Naive B cell (primary cell): Measurements from ENCODE around the gene ADGRE1. TPM values are rescaled to one million over a fixed set of nuclear protein-coding genes. Genes with fewer than 3 reads are reported as not detected.

Experiments used
- ATAC-seq, 2 donors: fragments of 150-1000 bp; cut with Tn5 transposase; 2 replicates each; pipeline ENCODE4 v1.10.0; 2021; ENCODE audit warnings: low read depth in 2 of 2, mild to moderate bottlenecking in 2 of 2, moderate library complexity in 2 of 2
- DNase-seq: peaks from one replicate; pipeline ENCODE4 v3.0.0; 2022
- H3K27ac Mint-ChIP-seq, 6 donors: one replicate each; pipeline ENCODE4 v1.8.0; 2020 to 2022; ENCODE audit warnings: mild to moderate bottlenecking in 6 of 6, mixed read lengths in 6 of 6, moderate library complexity in 5 of 6, inconsistent platforms in 2 of 6
- H3K27me3 Mint-ChIP-seq, 3 donors: one replicate each; pipeline ENCODE4 v1.8.0; 2021 to 2022; ENCODE audit warnings: mixed read lengths in 3 of 3, mild to moderate bottlenecking in 1 of 3
- H3K36me3 Mint-ChIP-seq, 2 donors: one replicate each; pipeline ENCODE4 v1.8.0; 2020 to 2022; ENCODE audit warnings: mixed read lengths in 2 of 2, inconsistent platforms in 1 of 2, mild to moderate bottlenecking in 1 of 2
- H3K4me1 Mint-ChIP-seq, 3 donors: one replicate each; pipeline ENCODE4 v1.8.0; 2020 to 2022; ENCODE audit warnings: mixed read lengths in 3 of 3, inconsistent platforms in 1 of 3, mild to moderate bottlenecking in 1 of 3, moderate library complexity in 1 of 3
- H3K4me3 Mint-ChIP-seq, 8 donors: one replicate each; pipeline ENCODE4 v1.8.0; 2020 to 2022; ENCODE audit warnings: mild to moderate bottlenecking in 8 of 8, mixed read lengths in 8 of 8, moderate library complexity in 8 of 8, inconsistent platforms in 2 of 8
- H3K9me3 Mint-ChIP-seq, 7 donors: one replicate each; pipeline ENCODE4 v1.8.0; 2020 to 2022; ENCODE audit warnings: mixed read lengths in 7 of 7, mild to moderate bottlenecking in 5 of 7, inconsistent platforms in 2 of 7, moderate library complexity in 1 of 7
- polyA plus RNA-seq, 6 donors: library from polyadenylated mRNA; unstranded; fragments of 300-500 nt; fragmentation: Illumina TruSeq; gene quantifications; one replicate each; pipeline ENCODE4 v1.2.3, GENCODE V29; 2021; ENCODE audit warnings: low read depth in 6 of 6

Gene ADGRE1
- polyA plus RNA-seq, 6 donors from 2014 or later, result 0.44 to 0.67 (median 0.52) TPM; not detected in 3

DNA sequence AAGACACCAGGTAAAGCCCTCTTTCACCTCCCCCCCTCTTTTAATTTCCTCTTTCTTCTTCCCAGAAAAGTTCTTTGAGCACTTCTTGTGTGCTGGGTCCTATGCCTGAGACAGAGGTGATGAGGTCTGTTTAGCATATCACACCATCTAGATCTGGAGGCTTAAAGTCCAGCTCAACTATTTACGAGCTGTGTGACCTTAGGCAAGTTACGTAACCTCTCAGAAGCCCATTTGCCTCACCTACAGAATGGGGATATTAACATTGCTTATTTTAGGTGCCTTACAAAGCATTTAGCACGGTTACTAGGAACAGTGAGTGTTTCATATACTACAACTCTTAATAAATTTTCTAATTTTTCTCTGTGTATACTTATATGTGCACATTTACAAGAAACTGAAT lies 47.7 kb downstream of the ADGRE1 start:
- H3K4me3 Mint-ChIP-seq, result no peak overlapping the region
- peaks cover 0 to 9% of the 10 kb centered on the region in 2 donors for H3K36me3 Mint-ChIP-seq
- no peak overlapping the region for H3K27ac Mint-ChIP-seq
- ATAC-seq (no peak), DNase-seq (no peak)
- no peaks in the 10 kb centered on the region for H3K4me1 Mint-ChIP-seq
- peaks cover 3 to 34% (median 17%) of the 10 kb centered on the region in 7 donors for H3K9me3 Mint-ChIP-seq
- H3K27me3 Mint-ChIP-seq, result peaks cover 0 to 8% (median 0%) of the 10 kb centered on the region in 3 donors

DNA sequence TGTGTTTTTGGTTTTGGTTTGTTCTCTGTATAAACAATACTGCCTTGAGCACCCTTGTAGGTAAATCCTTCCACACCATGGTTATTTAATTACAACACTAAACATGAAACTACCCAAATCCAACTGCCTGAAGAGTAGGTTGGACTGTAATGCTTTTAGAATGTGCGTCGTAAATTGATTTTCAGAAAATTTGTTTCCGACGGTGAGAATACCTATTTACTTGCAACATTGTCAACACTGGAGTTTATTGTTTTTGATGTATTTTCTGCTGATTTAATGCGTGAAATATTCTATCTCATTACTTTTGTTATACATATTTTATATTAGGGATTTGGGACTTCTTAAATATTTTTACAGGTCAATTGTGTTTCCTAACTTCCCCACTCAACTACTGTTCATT lies 48.2 kb downstream of the ADGRE1 start:
- Mint-ChIP-seq H3K4me1 (no peaks in the 10 kb centered on the region), H3K27ac (no peak overlapping the region)
- ATAC-seq, result no peak

DNA sequence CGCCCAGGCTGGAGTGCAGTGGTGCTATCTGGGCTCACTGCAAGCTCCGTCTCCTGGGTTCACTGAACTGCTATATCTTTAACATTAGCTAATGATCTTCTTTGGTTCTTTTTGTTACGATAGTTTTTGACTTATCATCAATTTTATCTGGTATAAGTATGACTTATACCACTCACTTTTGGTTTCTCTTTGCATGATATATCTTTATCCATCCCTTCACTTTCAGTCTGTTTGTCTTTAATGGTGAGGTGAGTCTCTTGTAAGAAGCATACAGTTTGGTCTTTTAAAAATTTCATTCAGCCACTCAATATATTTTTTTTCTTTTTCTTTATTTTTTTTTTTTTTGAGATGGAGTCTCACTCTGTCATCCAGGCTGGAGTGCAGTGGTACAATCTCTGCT lies 58.4 kb downstream of the ADGRE1 start:
- no peak overlapping the region for H3K4me3 Mint-ChIP-seq
- H3K36me3 Mint-ChIP-seq, result no peaks in the 10 kb centered on the region
- no peaks in the 10 kb centered on the region for H3K4me1 Mint-ChIP-seq
- H3K9me3 Mint-ChIP-seq, result peaks cover 0 to 3% (median 0%) of the 10 kb centered on the region in 7 donors
- H3K27me3 Mint-ChIP-seq, result peaks cover 10 to 19% (median 14%) of the 10 kb centered on the region in 3 donors
- DNase-seq, result no peak
- H3K27ac Mint-ChIP-seq, result no peak overlapping the region
- ATAC-seq, result no peak

More for the DNA sequence above, 48.2 kb downstream of the ADGRE1 start:
- peaks cover 0 to 7% of the 10 kb centered on the region in 2 donors for H3K36me3 Mint-ChIP-seq
- H3K27me3 Mint-ChIP-seq, result peaks cover 0 to 10% (median 0%) of the 10 kb centered on the region in 3 donors
- no peak overlapping the region for H3K4me3 Mint-ChIP-seq
- peaks cover 2 to 33% (median 14%) of the 10 kb centered on the region in 7 donors for H3K9me3 Mint-ChIP-seq
- DNase-seq, result no peak

DNA sequence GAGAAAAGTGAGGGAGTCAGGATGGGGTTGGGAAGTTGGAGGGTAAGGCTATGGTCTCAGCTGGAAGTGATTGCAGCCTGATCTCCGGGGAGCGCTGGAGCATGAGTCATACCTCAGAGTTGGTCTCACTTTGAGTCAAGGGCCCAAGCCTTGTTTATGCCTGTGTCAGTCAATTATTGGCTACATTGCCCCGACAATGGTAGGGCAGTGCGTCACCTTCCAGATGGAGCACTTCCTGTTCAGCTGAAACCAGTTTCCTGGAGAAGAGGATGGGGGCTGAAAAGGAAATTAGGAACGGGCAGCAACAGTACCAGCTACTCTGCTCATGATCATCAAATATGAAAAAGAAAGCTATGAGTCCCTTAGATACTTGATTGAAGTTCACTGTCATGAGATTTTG lies 60.4 kb downstream of the ADGRE1 start:
- Mint-ChIP-seq H3K36me3 (no peaks in the 10 kb centered on the region), H3K4me3 (no peak overlapping the region), H3K27me3 (peaks cover 10 to 19% (median 14%) of the 10 kb centered on the region in 3 donors), H3K4me1 (no peaks in the 10 kb centered on the region), H3K27ac (no peak overlapping the region), H3K9me3 (peaks cover 0 to 3% (median 0%) of the 10 kb centered on the region in 7 donors)
- DNase-seq (no peak), ATAC-seq (no peak)

DNA sequence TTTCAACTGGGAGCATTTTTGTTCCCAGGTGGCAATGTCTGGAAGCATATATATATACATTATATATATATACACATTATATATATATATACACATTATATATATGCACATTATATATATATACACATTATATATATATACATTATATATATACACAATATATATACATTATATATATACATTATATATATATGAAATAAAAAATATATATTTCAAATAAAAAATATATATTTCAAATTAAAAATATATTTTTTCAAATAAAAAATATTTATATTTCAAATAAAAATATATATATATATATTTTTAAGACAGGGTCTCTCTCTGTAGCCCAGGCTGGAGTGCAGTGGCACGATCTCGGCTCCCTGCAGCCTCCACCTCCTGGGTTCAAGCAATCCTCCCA lies 61.5 kb downstream of the ADGRE1 start:
- H3K4me3 Mint-ChIP-seq, result no peak overlapping the region
- H3K36me3 Mint-ChIP-seq, result no peaks in the 10 kb centered on the region
- H3K9me3 Mint-ChIP-seq, result peaks cover 0 to 3% (median 0%) of the 10 kb centered on the region in 7 donors
- H3K27ac Mint-ChIP-seq, result no peak overlapping the region
- no peak for DNase-seq
- ATAC-seq, result no peak
- peaks cover 10 to 19% (median 14%) of the 10 kb centered on the region in 3 donors for H3K27me3 Mint-ChIP-seq
- no peaks in the 10 kb centered on the region for H3K4me1 Mint-ChIP-seq

DNA sequence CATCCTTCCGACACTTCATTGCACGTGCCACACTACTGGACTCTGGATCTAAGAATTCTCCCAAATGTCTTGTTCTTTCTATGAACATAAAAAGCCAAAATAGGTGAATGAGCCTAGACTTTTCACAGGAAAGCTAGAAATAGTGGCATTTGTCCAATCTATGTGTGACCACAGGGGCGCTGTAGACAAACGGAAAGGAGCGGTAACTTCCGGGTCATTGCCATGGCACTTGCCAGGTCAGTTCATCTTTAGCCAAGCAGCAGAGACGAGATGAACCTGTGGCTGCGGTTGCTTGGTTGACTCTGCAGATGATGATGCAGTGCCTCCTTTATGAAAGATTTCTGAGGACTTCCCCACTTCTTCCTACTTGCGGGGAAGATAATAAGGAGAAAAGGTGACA lies 65.6 kb downstream of the ADGRE1 start:
- Mint-ChIP-seq H3K27me3 (peaks cover 2 to 10% (median 7%) of the 10 kb centered on the region in 3 donors), H3K9me3 (peaks cover 0 to 14% (median 2%) of the 10 kb centered on the region in 7 donors), H3K36me3 (no peaks in the 10 kb centered on the region), H3K4me1 (no peaks in the 10 kb centered on the region), H3K4me3 (no peak overlapping the region), H3K27ac (no peak overlapping the region)
- no peak for DNase-seq
- ATAC-seq, result no peak

DNA sequence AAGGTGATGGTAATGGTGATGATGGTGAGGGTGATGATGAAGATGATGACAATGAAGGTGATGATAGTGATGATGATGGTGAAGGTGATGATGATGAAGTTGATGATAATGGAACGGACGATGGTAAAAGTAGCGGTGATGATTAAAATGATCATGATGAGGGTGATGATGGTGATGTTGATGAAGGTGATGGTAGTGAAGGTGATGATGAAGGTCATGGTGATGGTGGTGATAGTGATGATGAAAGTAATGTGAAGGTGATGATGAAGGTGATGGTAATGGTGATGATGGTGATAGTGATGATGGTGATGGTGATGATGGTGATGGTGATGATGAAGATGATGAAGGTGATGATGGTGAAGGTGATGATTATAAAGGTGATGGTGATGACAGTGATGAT lies 67.7 kb downstream of the ADGRE1 start:
- no peaks in the 10 kb centered on the region for H3K36me3 Mint-ChIP-seq
- no peak for DNase-seq
- no peaks in the 10 kb centered on the region for H3K4me1 Mint-ChIP-seq
- H3K4me3 Mint-ChIP-seq, result no peak overlapping the region
- H3K9me3 Mint-ChIP-seq, result peaks cover 0 to 14% (median 2%) of the 10 kb centered on the region in 7 donors
- H3K27ac Mint-ChIP-seq, result no peak overlapping the region
- ATAC-seq, result no peak
- peaks cover 4 to 6% (median 5%) of the 10 kb centered on the region in 3 donors for H3K27me3 Mint-ChIP-seq

DNA sequence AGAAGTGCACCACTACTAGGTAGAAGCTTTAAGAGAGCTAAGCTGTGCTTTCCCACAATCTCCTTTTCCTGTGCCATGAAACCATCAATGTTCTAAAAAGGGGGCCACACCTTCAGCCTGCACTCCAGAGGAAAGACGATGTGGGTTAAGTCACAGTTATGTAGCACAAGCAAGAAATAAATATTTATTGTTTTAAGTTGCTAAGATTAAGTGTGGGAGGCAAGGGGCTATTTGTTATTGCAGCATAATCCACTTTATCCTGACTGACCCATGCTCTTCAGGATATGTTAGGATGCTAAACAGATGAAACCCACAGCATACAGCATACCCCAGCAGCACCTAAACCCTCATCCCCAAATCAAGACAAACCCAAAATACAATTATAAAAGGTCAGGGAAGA lies 69.2 kb downstream of the ADGRE1 start:
- ATAC-seq (no peak), DNase-seq (no peak)
- H3K27me3 Mint-ChIP-seq, result peaks cover 5 to 13% (median 10%) of the 10 kb centered on the region in 3 donors
- H3K9me3 Mint-ChIP-seq, result peaks cover 0 to 14% (median 3%) of the 10 kb centered on the region in 7 donors
- H3K36me3 Mint-ChIP-seq, result no peaks in the 10 kb centered on the region
- no peak overlapping the region for H3K27ac Mint-ChIP-seq
- H3K4me3 Mint-ChIP-seq, result no peak overlapping the region
- H3K4me1 Mint-ChIP-seq, result no peaks in the 10 kb centered on the region

DNA sequence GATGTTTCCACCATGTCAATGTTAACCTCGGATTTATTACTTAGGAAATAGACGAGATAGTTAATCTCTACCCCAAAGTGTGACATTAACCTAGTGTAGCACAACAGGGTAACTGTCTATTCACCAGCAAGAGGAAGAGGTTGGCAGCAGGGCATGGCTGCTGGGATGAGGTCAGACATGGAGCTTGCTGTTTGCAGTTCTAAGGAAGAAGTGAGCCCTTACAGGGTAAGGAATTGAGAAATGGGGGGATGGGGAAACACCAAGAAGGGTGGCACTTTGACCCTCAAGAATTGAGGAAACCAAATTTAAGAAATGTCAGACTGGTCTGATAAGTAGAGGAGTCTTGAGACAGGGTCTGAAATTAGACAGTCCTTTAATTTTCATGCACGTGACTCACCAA lies 71.4 kb downstream of the ADGRE1 start:
- no peak for ATAC-seq
- Mint-ChIP-seq H3K27me3 (peaks cover 5 to 14% (median 13%) of the 10 kb centered on the region in 3 donors), H3K4me1 (peaks cover 0 to 4% (median 0%) of the 10 kb centered on the region in 3 donors), H3K9me3 (peaks cover 0 to 16% (median 3%) of the 10 kb centered on the region in 7 donors), H3K27ac (no peak overlapping the region), H3K36me3 (no peaks in the 10 kb centered on the region), H3K4me3 (no peak overlapping the region)
- no peak for DNase-seq

DNA sequence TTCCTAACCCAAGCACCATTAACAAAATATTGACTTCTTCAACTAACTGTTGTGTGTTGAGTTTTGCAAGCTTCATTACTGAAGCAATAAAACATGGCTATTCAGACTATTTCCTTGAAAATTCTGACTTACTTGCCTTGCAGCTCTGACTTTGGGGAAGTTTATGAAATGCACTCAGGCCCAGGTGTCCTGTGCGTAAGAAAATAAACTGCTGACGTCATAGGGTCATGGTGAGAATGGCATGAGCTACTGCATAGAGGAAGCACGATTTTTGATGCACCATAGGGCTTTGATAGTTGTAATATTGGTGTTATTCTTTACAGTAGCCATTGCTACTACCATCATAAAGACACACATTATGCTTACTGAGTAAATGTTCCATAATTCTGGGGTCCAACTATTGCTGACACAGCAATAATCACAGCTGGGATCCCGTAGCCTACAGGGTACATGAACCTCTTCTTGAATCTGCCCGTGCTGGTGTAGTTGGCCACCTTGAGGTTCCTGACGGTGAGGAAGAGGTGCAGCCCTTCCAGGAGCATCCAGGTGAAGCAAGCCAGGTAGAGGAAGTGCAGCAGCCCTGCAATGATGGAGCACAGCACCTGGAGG lies 76.0 kb downstream of the ADGRE1 start:
- no peak overlapping the region for H3K27ac Mint-ChIP-seq
- peaks cover 0 to 3% (median 2%) of the 10 kb centered on the region in 7 donors for H3K9me3 Mint-ChIP-seq
- H3K4me1 Mint-ChIP-seq, result peaks cover 0 to 4% (median 0%) of the 10 kb centered on the region in 3 donors
- peak overlapping the region in 1 of 8 donors; percentile 2 for H3K4me3 Mint-ChIP-seq
- H3K36me3 Mint-ChIP-seq, result no peaks in the 10 kb centered on the region
- ATAC-seq, result peak; percentile 73 to 75
- DNase-seq, result peak; percentile 8
- H3K27me3 Mint-ChIP-seq, result peaks cover 5 to 23% (median 10%) of the 10 kb centered on the region in 3 donors

DNA sequence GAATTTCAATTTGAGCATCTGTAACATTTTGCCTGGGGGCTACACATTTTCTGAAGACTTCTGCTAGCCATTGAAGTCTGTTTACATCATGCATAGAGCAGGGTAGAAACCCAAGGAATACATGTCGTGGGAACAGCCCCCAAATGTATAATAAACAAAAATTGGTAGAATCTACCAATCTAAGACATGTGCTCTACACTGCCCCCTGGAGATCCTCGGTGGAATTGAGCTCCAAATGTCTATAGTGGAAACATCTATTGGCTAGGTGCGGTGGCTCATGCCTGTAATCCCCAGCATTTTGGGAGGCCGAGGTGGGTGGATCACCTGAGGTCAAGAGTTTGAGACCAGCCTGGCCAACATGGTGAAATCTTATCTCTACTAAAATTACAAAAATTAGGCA lies 76.6 kb downstream of the ADGRE1 start:
- Mint-ChIP-seq H3K4me1 (peaks cover 0 to 4% (median 0%) of the 10 kb centered on the region in 3 donors), H3K36me3 (no peaks in the 10 kb centered on the region), H3K27ac (no peak overlapping the region), H3K4me3 (no peak overlapping the region), H3K27me3 (peaks cover under 1 to 20% (median 10%) of the 10 kb centered on the region in 3 donors), H3K9me3 (peaks cover 0 to 3% (median 2%) of the 10 kb centered on the region in 7 donors)
- ATAC-seq, result no peak
- no peak for DNase-seq

DNA sequence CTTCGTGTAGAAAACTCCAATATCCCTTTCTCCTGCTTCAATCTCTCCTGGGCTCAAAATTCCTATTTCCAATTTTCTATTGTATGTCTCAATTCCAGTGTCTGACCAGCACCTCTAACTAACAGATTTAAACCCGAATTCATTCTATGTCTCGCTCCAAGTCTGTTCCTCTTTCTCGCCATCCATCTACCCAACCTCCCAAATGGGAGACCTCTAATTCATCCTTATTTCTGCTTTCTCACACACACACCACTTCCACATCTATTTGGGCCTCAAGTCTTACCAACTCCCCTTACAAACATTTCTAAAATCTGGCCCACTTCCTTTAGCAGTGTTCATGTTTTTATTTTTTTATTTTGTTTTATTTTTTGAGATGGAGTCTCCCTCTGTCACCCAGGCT lies 80.6 kb downstream of the ADGRE1 start:
- DNase-seq, result no peak
- Mint-ChIP-seq H3K4me3 (no peak overlapping the region), H3K9me3 (peaks cover 0 to 8% (median 3%) of the 10 kb centered on the region in 7 donors), H3K27me3 (peaks cover 4 to 15% (median 5%) of the 10 kb centered on the region in 3 donors), H3K4me1 (peaks cover 4 to 9% (median 6%) of the 10 kb centered on the region in 3 donors), H3K36me3 (peaks cover 0 to 8% of the 10 kb centered on the region in 2 donors), H3K27ac (no peak overlapping the region)
- no peak for ATAC-seq

DNA sequence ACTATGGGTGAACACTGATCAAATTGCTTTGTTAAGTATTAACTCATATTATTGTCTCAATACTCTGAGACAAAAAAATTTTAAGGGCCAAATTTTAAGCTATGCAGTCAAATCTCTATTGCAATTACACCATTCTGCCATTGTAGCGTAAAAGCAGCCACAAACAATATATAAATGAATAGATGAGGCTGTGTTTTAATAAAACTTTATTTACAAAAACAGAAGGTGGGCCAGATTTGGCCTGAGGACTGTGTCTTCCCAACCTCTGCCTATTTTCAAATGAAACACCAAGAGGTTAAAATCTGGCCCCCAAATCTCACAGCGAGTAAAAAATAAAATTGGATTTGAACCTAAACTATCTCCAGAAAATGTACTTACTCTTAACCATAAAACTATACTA lies 82.1 kb downstream of the ADGRE1 start:
- H3K27me3 Mint-ChIP-seq, result peaks cover 11 to 25% (median 12%) of the 10 kb centered on the region in 3 donors
- no peak for ATAC-seq
- H3K36me3 Mint-ChIP-seq, result peaks cover 0 to 8% of the 10 kb centered on the region in 2 donors
- peaks cover 0 to 8% (median 3%) of the 10 kb centered on the region in 7 donors for H3K9me3 Mint-ChIP-seq
- H3K4me3 Mint-ChIP-seq, result no peak overlapping the region
- H3K4me1 Mint-ChIP-seq, result peaks cover 4 to 6% (median 5%) of the 10 kb centered on the region in 3 donors
- DNase-seq, result no peak
- no peak overlapping the region for H3K27ac Mint-ChIP-seq

DNA sequence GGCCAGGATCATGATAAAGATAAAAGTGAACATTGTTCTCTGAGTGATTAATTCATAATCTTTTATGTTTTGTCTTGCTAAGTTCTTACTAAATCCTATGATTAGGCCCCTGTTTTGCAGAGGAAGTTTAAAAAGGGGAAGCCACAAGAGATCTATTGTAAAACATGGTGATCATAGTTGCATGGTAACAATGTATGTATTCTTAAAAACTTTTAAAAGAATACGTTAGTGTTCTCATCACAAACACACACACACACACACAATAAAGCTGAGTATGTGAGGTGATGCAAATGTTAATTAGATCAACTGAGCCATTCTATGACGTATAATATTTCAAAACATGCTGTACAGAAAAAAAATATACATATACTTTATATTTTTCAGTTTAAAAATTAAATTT lies 82.6 kb downstream of the ADGRE1 start:
- Mint-ChIP-seq H3K36me3 (peaks cover 0 to 8% of the 10 kb centered on the region in 2 donors), H3K27me3 (peaks cover 12 to 30% (median 13%) of the 10 kb centered on the region in 3 donors), H3K4me3 (no peak overlapping the region), H3K27ac (no peak overlapping the region), H3K4me1 (peaks cover 4 to 6% (median 5%) of the 10 kb centered on the region in 3 donors), H3K9me3 (peaks cover 0 to 8% (median 3%) of the 10 kb centered on the region in 7 donors)
- no peak for DNase-seq
- no peak for ATAC-seq
